HG03039 (cell line): Measurements from ENCODE around the gene CHCHD3.

Experiments used
- ATAC-seq: cut with Tn5 transposase; IDR thresholded peaks from one replicate; pipeline ENCODE4 v1.9.1; 2021; ENCODE audit warnings: mild to moderate bottlenecking, moderate library complexity; ENCODE audit not compliant: unreplicated experiment

The CHCHD3 gene

DNA sequence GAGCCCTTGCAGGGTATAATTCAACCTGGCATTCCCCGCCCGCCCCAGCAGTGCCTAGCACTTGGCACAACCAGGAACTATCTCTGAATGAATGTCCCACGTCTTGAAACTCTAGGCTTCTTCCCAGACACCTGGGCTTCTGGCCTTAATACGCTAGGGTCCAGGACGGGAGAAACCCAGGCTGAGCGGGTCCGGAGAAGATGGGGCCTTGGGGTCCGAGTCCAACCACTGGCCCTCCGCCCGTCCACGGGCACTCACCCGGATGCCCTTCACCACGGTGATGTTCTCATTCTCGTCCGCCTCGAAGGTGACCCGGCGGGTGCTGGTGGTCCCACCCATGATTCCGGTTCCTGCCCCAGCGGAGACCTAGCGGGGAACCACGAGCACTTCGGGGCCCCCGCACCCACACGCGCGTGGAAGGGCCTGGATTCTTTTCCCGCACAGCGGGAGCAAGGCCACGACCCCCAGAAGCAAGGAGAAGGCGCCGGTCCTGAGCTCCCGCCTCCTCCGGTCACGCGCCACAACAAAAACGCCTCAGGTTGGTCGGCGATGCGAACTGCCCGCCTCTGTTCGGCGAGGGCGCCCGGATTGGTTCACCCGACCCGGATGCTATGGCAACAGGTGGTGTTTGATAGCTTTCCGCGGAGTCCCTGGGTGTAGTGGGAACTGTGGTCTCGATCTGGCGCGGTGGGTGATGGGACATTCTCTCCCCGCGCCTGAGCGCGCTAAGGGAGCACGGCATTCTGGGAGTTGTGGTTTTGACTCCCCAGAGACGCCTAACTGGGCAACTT, at the start of gene CHCHD3:
Gene CHCHD3, minus strand, starts transcription at position 492 of the 791 bp plus-strand sequence. Its CDS starts 153 bp downstream, at position 339.
- ATAC-seq, result peak; percentile 99

DNA sequence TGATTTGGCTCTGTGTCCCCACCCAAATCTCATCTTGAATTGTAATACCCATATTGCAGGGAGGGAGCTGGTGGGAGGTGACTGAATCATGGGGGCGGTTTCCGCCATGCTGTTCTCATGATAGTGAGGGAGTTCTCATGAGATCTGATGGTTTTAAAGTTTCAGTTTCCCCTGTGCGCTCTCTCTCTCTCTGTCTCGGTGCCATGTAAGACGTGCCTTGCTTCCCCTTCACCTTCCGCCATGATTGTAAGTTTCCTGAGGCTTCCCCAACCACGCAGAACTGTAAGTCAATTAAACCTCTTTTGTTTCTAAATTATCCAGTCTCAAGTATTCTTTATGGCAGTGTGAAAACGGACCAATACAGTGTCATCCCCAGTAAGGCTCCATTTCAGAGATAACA, 48.3 kb upstream of the CHCHD3 start:
- ATAC-seq, result no peak

DNA sequence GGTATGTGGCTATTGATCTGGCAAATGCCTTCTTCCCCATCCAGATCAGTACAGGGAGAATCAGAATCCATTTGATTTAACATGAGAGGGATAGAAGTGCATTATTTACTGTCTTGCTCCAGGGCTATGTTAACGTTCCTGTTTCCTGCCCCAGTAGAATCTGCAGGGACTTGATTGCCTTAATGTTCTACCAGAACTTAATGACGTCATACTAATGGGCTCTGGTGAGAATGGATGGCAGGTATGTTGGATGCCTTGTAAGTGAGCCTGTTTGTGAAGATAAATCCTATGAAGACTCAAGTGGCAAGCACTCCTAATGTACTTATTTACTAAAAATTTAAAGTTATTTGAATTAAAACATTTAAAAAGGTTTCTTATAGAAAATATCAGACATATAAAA, 44.5 kb upstream of the CHCHD3 start:
- ATAC-seq, result no peak

DNA sequence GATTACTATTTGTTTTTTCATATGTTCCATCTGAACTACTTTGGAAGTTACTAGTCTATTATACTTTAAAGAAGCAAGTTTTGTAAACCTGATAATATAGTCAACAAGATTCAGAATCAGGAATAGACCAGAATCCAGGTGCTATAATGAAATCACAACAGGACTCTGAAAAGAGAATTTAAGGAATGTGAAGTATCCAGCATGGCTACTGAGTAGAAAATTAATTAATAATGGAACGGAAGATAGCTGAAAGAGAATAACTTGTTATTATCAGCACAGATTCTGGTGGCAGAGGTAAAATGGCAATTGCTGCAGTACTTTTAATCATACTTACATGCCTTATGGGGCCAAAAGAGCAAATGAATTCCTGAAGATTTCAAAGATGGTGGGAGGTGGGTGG, 43.1 kb upstream of the CHCHD3 start:
- ATAC-seq, result no peak

DNA sequence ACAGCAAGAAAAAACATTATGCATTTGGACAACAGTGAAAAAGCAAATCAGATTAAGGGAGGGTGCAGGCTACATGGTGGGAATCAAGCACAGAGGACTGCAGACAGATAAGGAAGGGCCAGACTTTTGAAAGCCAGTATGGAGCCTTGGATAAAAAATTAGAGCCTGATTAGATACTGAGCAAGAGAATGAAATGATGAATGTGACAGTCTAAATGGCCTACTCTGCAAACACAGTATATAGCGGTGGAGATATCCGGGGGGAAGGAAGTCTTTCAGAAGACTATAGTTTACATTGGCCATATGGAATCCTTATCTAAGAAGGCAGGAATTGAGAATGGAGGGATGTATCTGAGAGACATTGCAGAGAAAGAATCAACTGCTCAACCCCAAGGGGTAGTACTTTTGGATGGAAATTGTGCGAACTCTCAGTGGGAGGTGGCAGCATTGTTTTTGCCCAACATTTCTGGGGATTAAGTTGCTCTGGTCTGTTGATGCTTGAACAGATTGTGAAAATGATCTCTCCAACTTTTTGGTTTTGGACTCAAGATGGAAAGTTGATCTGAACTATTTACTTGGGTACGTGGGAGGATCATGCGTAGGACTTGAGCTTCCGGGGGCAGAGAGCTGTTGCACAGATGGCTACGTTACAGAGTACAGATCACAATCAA, 39.4 kb upstream of the CHCHD3 start:
- no peak for ATAC-seq

DNA sequence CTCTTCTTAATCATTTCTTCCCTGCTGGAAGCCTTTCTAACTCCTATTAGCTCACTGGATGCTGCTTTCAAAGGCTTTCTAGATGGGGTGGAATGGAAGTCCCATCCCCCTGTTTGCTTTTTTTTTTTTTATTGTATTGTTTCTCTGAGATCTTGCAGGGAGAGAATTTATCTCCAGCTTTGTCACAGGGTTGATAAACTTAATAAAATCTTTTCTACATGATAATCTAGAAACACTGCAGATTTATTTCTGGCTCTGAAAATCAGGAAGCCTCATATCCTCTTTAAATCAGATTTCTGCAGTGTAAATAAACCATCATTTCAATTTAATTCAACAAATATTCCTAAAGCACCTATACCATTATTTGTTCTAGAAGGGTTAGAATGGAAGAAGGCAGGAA, 37.2 kb upstream of the CHCHD3 start:
- no peak for ATAC-seq

DNA sequence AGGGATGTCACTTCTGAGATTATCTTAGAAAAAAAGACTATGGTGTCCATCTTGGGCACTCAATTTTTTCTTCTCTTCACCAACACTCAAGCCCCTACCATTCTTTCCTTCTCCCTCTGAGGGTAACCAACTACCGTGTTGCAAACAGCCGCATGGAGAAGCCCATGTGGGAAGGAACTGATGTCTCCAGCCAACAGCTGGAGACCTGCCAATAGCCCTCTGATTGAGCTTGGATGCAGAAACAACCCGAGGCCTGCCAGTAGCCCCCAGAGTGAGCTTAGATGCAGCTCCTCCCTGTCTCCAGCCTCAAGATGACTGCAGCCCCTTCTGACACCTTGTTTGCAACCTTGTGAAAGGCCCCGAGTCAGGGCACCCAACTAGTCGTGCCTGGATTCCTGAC, 36.4 kb upstream of the CHCHD3 start:
- ATAC-seq, result no peak

DNA sequence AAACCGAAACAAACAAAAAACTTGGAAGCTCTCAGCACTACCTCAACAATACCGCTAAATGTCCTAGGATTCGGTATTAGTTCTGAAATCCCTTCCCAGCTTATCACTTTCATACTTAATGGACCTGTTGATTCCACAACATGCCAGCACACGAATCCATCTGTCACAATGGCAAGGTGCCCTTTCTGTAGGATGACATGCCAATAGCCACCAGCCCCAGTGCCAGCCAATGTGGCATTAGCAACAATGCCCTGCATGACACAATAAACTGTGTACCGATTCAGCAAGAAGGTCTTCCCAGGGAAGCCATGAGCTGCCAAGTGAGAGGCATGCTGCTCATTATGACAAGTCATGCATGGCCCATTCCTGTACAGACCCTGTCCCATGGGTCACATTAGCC, 35.6 kb upstream of the CHCHD3 start:
- ATAC-seq, result no peak

DNA sequence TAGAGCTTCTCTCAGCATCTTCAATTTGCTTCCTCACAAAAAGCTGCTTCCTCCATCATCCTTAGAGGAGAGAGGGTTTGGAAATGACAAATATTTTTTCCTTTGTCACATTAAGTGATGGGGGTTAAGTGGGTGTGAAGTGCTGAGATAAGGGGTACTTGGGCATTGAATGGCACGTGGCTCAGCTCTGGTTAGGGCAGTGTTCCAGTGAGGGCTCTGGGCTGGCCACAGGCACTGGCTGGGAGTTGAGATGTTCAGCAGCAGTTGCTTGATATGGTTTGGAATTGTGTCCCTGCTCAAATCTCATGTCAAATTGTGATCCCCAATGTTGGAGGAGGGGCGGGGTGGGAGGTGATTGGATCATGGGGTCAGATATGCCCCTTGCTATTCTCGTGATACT, 33.7 kb upstream of the CHCHD3 start:
- no peak for ATAC-seq

DNA sequence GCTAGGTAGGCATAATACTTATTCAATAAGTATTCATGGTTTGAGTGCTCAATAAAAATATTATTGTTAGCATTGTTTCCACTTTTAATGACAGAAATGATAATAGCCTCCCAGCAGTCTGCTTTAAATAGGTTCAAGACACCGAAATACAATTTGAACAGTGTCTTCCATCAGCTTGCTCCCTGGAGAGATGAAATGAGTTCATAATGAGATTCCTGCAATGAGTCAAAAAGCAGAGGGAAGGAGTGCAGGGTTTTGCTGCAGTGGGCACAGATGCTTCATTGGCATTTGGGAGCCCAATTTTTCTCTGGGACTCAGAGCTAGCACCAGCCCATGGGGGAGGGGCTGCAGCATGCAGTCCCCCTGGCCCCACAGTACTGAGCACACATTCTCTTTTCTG, 32.6 kb upstream of the CHCHD3 start:
- ATAC-seq, result no peak

DNA sequence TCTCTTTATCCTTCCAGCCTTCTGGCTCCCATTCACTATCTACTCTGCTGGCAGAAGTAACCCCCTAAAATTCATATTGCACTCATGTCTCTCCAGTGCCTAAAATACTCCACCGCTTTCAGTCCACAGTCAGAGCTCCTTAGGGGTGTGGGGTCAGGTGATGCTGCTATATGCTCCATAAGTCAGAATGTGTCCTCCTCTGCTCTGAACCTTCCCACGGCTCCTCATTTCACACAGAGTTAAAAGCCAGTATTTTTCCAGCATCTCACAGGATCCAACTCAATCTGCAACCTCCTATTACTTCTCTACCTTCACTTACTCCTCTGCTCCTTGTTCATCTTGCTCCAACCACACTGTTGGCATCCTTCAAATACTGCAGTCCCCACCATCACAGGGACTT, 31.1 kb upstream of the CHCHD3 start:
- no peak for ATAC-seq

DNA sequence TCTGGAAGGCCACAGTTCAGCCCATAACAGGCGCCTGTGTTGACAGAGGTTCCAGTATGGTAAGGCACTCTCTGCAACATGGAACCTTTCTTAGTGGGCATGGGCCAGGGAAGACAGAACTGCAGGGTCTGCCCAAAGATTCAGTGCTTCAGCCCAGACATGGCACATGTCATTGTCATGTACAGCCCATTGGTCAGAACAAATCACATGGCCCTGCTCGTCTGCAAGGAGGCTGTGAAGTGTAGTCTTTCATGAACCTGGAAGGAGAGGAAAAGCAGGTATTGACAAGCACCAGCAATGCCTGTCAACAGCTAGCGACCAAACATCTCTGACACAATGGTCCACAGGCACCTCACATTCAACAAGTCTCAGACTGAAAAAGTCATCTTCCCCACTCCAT, 30.4 kb upstream of the CHCHD3 start:
- no peak for ATAC-seq

DNA sequence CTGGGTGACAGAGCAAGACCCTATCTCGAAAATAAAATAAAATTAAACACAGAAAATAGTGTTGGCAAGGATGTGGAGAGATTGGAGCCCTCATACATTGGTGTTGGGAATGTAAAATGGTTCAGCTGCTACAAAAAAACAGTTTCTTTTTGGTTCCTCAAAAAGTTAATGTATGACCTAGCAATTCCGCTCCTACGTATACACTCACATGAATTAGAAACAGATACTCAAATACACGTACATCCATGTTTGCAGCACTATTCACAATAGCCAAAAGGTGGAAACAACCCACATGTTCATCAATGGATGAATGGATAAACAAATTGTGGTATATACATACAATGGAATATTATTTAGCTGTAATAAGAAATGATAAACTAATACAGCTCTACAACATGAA, 28.4 kb upstream of the CHCHD3 start:
- ATAC-seq, result no peak

DNA sequence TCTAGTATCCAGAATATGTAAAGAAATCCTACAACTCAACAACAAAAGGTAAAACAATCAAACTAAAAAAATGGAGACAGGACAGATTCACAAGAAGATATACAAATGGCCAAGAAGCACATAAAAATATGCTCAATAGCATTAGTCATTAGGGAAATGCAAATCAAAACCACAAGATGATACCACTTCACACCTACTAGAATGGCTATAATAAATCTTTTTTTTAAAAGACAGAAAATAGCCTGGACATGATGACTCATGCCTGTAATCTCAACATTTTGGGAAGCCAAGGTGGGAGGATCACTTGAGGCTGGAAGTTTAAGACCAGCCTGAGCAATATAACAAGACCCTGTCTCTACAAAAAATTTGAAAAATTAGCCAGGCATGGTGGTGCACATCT, 27.9 kb upstream of the CHCHD3 start:
- no peak for ATAC-seq

DNA sequence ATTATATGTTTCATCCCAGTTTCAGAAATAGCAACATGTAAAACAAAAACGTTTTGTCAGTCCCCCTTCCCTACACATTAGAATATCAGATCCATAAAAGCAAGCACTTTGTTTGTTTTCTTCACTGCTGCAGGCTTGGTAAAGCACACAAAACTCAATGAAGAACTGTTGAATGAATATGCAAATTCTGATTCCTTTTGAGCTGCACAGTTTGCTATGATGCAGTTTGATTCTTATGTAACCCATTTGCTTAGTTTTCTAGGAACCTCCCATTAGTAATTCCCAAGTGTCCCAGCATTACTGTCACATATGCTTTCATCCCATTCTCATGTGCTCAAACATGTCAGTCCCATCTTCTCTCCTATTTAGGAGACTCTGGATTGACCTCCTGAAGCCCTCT, 26.1 kb upstream of the CHCHD3 start:
- ATAC-seq, result no peak

DNA sequence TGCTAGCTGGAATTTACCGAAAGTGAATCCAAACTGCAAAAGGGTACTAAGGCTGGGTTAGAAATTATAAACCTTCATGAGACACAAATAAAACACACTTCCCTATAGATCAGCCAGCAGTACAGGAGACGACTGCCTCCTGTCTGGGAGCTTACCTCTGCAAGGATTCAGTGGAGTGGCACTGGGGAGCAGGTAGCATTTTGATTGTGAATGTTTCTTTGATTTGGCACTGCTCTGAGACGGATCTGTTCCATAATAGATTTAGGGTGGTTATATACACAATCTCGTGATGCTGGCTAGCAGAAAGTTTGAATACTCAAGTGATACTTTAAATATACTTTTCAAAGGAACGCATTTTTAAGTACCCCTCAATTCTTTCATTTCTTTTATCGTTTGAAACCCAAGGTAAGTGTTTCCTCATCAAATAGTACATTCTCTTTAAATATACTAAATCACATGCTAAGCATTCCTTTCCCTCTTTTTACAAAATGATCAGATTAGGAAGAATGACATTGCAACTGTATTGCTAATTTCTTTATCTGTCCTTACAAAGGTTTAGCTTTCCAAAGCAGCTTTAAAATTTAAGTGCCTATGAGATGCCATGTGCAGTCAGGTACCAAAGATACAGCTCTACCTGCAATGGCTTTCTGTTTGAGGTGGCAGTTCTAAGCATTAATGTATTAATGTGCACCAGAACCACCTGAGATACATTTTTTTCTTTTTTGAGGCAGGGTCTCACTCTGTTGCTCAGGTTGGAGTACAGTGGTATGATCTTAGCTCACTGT, 20.6 kb upstream of the CHCHD3 start:
- ATAC-seq, result no peak

DNA sequence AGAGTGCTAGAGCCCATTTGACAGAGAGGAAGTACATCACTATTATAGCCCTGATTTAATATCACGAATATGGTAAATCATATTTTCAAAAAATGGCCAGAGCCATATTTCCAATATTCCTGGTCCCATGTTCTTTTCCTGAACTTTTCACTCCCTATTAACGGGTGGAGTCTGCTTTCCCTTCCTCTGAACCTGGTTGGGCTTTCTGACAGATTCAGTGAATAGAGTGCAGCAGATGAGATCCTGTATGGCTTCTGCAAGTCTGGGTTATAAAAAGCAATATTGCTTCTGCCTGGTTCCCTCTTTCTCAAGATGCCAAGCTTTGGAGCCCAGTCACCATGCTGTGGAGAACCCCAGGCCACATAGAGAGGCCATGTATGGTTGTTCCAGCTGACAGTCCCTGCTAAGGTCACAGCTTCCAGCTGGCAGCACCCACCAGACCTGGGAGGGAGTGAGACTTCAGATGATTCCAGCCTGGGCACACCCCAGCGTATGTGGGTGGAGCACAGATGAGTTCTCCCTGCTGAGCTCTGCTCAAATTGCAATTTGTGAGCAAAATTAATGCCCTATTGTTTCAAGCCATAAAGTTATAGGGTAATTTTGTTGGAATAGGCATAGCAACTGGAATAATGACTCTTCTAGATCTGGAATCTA, 17.9 kb upstream of the CHCHD3 start:
- no peak for ATAC-seq

DNA sequence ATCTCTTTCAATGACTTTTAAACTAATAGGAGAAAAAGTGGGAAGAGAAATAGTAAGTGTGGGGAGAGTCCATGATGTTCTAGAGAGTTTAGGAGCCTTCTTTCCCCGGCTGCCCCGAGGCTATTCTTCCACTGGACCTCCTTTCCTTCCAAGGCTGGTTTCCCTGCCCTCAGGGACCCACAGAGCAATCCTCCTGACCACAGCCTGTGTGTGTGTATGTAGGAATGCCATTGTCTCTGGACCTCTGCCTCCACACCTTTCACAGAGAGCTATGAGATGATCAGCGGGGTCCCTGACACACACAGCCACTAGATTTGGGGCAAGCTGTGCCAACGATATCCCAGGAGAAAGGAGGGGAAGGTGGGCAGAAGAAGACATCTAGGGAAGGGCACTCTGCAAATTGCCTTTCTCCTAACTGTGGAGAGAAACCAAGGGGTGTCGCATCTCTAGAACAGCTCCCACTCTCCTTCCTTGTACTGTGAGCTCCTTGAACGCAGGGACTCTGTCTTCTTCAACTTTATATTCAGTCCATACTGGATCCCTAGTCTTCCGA, 13.3 kb upstream of the CHCHD3 start:
- ATAC-seq, result no peak

DNA sequence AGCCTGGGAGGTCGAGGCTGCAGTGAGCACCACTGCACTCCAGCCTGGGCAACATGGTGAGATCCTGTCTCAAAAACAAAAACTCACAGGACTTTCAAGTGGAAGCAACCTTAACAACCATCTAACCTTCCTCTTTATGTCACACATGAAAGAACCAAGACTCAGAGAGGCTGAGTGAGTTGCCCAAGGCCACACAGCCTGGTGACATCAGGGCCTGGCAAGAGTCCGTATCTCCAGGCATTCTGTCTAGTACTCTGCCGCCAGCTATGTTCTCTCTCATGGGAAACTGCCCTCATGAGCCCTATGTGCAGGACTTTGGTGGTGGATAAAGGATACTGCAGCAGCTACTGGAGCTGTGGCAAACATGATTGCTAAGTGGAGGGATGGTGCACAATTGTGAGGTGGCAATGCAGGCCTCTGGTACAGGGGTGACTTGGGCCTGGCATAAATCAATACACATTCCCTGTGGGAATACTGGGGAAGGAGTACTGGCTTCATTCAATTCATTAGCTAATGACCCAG, 10.1 kb upstream of the CHCHD3 start:
- no peak for ATAC-seq

DNA sequence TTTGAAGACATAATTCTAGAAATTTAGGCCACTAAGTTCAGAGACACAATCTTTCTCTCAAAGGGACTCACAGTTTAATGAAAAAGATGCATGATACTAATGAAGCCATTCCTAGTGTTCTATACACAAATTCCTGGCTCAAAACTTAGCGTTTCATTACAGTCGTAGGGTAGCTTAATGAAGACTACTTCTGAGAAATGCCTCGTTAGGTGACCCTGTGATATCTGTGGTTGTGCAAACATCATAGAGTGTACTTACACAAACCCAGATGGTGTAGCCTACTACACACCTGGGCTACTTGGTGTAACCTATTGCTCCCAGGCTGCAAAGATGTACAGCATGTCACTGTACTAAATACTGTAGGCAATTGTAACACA, 488 bp upstream of the CHCHD3 start:
- no peak for ATAC-seq

DNA sequence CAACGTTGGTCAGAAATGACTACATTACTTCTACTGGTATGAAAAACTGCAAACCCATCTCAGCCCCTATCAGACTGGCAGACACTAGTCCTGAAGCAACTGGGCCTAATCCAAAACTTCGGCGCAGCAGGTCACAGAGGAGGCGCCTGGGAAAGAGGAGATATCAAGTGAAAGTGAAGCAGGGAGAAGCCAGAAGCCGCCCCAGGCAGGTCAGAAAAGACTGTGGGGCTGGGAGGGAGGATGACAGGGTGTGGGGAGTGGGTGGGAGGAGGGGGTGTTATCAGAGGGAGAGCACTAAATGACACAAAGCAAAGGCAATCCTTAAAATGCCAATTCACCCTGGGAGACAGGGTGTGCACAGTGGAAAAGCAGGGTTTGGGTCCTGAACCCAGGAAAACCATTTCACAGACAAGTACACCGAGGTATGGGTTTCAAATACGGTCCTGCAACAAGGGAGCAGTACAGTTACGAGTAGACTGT, 731 bp downstream of the CHCHD3 start:
- ATAC-seq, result no peak
